Endodermal cell (in vitro differentiated cells): ENCODE data around the gene RXRA. TPM values are rescaled to one million over a fixed set of nuclear protein-coding genes. Genes with fewer than 3 reads are reported as not detected.

Experiments
- DNase-seq: peaks from one replicate; pipeline ENCODE4 v3.0.0-alpha.2; 2017
- H3K27ac ChIP-seq: 2 replicates; pipeline ENCODE4 v1.5.1; 2013; ENCODE audit warnings: mild to moderate bottlenecking, low read depth, low read length, moderate library complexity
- H3K27me3 ChIP-seq: 2 replicates; pipeline ENCODE4 v1.6.1; 2013; ENCODE audit warnings: mild to moderate bottlenecking, low read length, moderate library complexity; ENCODE audit not compliant: insufficient read depth, control insufficient read depth, poor library complexity, severe bottlenecking
- H3K36me3 ChIP-seq: 2 replicates; pipeline ENCODE4 v1.7.0; 2013; ENCODE audit warnings: mild to moderate bottlenecking, low read length, moderate library complexity; ENCODE audit not compliant: control insufficient read depth, insufficient read depth
- H3K4me1 ChIP-seq: one replicate; pipeline ENCODE4 v1.7.0; 2013; ENCODE audit warnings: low read length; ENCODE audit not compliant: control insufficient read depth, insufficient read depth
- H3K4me3 ChIP-seq: 2 replicates; pipeline ENCODE4 v1.5.1; 2013; ENCODE audit warnings: mild to moderate bottlenecking, low read length, moderate library complexity
- H3K9ac ChIP-seq: 2 replicates; pipeline ENCODE4 v1.6.1; 2013; ENCODE audit warnings: mild to moderate bottlenecking, low read length, moderate library complexity; ENCODE audit not compliant: poor library complexity, severe bottlenecking; ENCODE audit errors: extremely low read depth
- H3K9me3 ChIP-seq: 2 replicates; pipeline ENCODE4 v1.6.1; 2013; ENCODE audit warnings: mild to moderate bottlenecking, low read length, moderate library complexity; ENCODE audit not compliant: control insufficient read depth
- H3K27ac Mint-ChIP-seq: 2 replicates; pipeline ENCODE4 v1.8.0; 2020; ENCODE audit warnings: mixed read lengths
- H3K27me3 Mint-ChIP-seq: 2 replicates; pipeline ENCODE4 v1.8.0; 2021; ENCODE audit warnings: mild to moderate bottlenecking, mixed read lengths; ENCODE audit not compliant: insufficient read depth
- H3K36me3 Mint-ChIP-seq: 2 replicates; pipeline ENCODE4 v1.8.0; 2020; ENCODE audit warnings: low read depth, mixed read lengths
- H3K4me1 Mint-ChIP-seq: 2 replicates; pipeline ENCODE4 v1.8.0; 2020; ENCODE audit warnings: mixed read lengths
- H3K4me3 Mint-ChIP-seq: 2 replicates; pipeline ENCODE4 v1.8.0; 2020; ENCODE audit warnings: mild to moderate bottlenecking, moderate library complexity, mixed read lengths
- H3K9me3 Mint-ChIP-seq: 2 replicates; pipeline ENCODE4 v1.8.0; 2020; ENCODE audit warnings: mild to moderate bottlenecking, mixed read lengths
- CTCF ChIP-seq: fragments of 200-600 bp; sonication (generic); conservative IDR thresholded peaks from 2 replicates; pipeline ENCODE4 v1.5.0; 2021; ENCODE audit warnings: antibody characterized with exemption, mild to moderate bottlenecking
- WGBS, 2 experiments: methylation state at CpG; one replicate each; pipeline versions ENCODE4 v1.1.5 to v1.1.7; 2013; ENCODE audit warnings: missing lambda C conversion rate in 2 of 2, mixed read lengths in 1 of 2; ENCODE audit not compliant: insufficient coverage in 1 of 2, insufficient read length in 1 of 2; 5-methylcytosine and 5-hydroxymethylcytosine counted together
- total RNA-seq, 2 donors: library from RNA; stranded (reverse); fragmentation: NEBNext Ultra II Directional in 1 of 2; extraction: Animal tissue kit (Norgen Biotek cat#: 25700) in 1 of 2; gene quantifications; 2 replicates in 1 of 2; 3 replicates in 1 of 2; pipeline ENCODE4 v1.2.1, GENCODE V29; 2021

RXRA gene
- total RNA-seq, 2 donors from 2014 or later, result 58.3 to 70.6 TPM

GRCh38 chr9:134325096-134325812 is 1.0 kb upstream of the RXRA start:
- Mint-ChIP-seq H3K27ac (peak overlapping the region; percentile 78), H3K27me3 (no peaks in the 10 kb centered on the region), H3K36me3 (no peaks in the 10 kb centered on the region), H3K4me3 (peak overlapping the region; percentile 56), H3K4me1 (peaks cover 37% of the 10 kb centered on the region), H3K9me3 (no peaks in the 10 kb centered on the region)
- Histone ChIP-seq H3K27ac (peak overlapping the region; percentile 94), H3K36me3 (no peaks in the 10 kb centered on the region), H3K27me3 (no peaks in the 10 kb centered on the region), H3K4me3 (peak overlapping the region; percentile 82), H3K9me3 (no peaks in the 10 kb centered on the region), H3K9ac (peak overlapping the region; percentile 79), H3K4me1 (peaks cover 25% of the 10 kb centered on the region)
- 14 to 20% methylated on average over 19 to 63 of the region's 63 CpGs for WGBS, 2 experiments
- no peak for TF ChIP-seq CTCF
- DNase-seq, result peak; percentile 84

- Histone ChIP-seq H3K27me3 (no peaks in the 10 kb centered on the region), H3K27ac (no peak overlapping the region), H3K4me1 (peaks cover 28% of the 10 kb centered on the region), H3K9ac (peak overlapping the region; percentile 81), H3K9me3 (no peaks in the 10 kb centered on the region), H3K4me3 (peak overlapping the region; percentile 88), H3K36me3 (no peaks in the 10 kb centered on the region)
- WGBS, 2 experiments, result 3 to 6% methylated on average over 32 to 83 of the region's 83 CpGs
- TF ChIP-seq CTCF, result no peak
- H3K27me3 Mint-ChIP-seq, result no peaks in the 10 kb centered on the region
- peak overlapping the region; percentile 71 for H3K4me3 Mint-ChIP-seq
- no peaks in the 10 kb centered on the region for H3K36me3 Mint-ChIP-seq
- DNase-seq, result peak; percentile 74
- H3K9me3 Mint-ChIP-seq, result no peaks in the 10 kb centered on the region
- H3K27ac Mint-ChIP-seq, result peak overlapping the region; percentile 52
- H3K4me1 Mint-ChIP-seq, result peaks cover 38% of the 10 kb centered on the region
These were observed 708 bp downstream of the RXRA start for GRCh38 chr9:134326724-134327601.

GRCh38 chr9:134327671-134328231 is 1.5 kb downstream of the RXRA start:
- DNase-seq, result no peak
- peak overlapping the region; percentile 81 for H3K9ac ChIP-seq
- Mint-ChIP-seq H3K27me3 (no peaks in the 10 kb centered on the region), H3K9me3 (no peaks in the 10 kb centered on the region), H3K36me3 (no peaks in the 10 kb centered on the region), H3K4me3 (peak overlapping the region; percentile 71), H3K4me1 (peaks cover 38% of the 10 kb centered on the region), H3K27ac (peak overlapping the region; percentile 87)
- H3K36me3 ChIP-seq, result no peaks in the 10 kb centered on the region
- H3K4me1 ChIP-seq, result peaks cover 36% of the 10 kb centered on the region
- H3K9me3 ChIP-seq, result no peaks in the 10 kb centered on the region
- H3K4me3 ChIP-seq, result peak overlapping the region; percentile 88
- no peaks in the 10 kb centered on the region for H3K27me3 ChIP-seq
- no peak overlapping the region for H3K27ac ChIP-seq
- no peak for TF ChIP-seq CTCF
- WGBS, 2 experiments, result 84 to 91% methylated on average over 6 to 10 of the region's 10 CpGs
